RWPE2 (cell line): ENCODE results near the gene HEYL.

Experiments used
- ATAC-seq: fragments of 200-7000 bp; cut with Tn5 transposase; 3 replicates; pipeline ENCODE4 v1.9.1; 2021; ENCODE audit warnings: low read depth
- DNase-seq: peaks from one replicate; pipeline ENCODE4 v3.0.0-alpha.2; 2020; ENCODE audit warnings: low spot score
- H3K27ac ChIP-seq: fragments of 450-650 bp; 2 replicates; pipeline ENCODE4 v1.5.1; 2017; ENCODE audit warnings: mild to moderate bottlenecking; ENCODE audit not compliant: poor library complexity, severe bottlenecking
- H3K27me3 ChIP-seq: fragments of 250-450 bp; sonication (Bioruptor Pico); 2 replicates; pipeline ENCODE4 v1.5.1; 2021; ENCODE audit warnings: mild to moderate bottlenecking, moderate library complexity; ENCODE audit not compliant: insufficient read depth, poor library complexity, severe bottlenecking
- H3K36me3 ChIP-seq: fragments of 250-450 bp; sonication (Bioruptor Pico); 2 replicates; pipeline ENCODE4 v1.5.1; 2020; ENCODE audit warnings: low read depth, mild to moderate bottlenecking, moderate library complexity
- H3K4me1 ChIP-seq: fragments of 250-450 bp; sonication (Bioruptor Pico); 2 replicates; pipeline ENCODE4 v1.5.1; 2021; ENCODE audit warnings: mild to moderate bottlenecking, moderate library complexity; ENCODE audit not compliant: insufficient read depth, poor library complexity, severe bottlenecking
- H3K4me3 ChIP-seq: fragments of 250-450 bp; sonication (Bioruptor Pico); 2 replicates; pipeline ENCODE4 v1.5.1; 2021; ENCODE audit warnings: mild to moderate bottlenecking, moderate library complexity; ENCODE audit not compliant: severe bottlenecking
- H3K9me3 ChIP-seq: fragments of 250-450 bp; sonication (Bioruptor Pico); 2 replicates; pipeline ENCODE4 v1.5.1; 2021; ENCODE audit warnings: mild to moderate bottlenecking, moderate library complexity; ENCODE audit not compliant: severe bottlenecking
- CTCF ChIP-seq: fragments of 450-650 bp; IDR thresholded peaks from one replicate; pipeline ENCODE4 v1.5.1; 2017; ENCODE audit warnings: mild to moderate bottlenecking, moderate library complexity; ENCODE audit not compliant: poor library complexity, severe bottlenecking

HEYL gene

DNA sequence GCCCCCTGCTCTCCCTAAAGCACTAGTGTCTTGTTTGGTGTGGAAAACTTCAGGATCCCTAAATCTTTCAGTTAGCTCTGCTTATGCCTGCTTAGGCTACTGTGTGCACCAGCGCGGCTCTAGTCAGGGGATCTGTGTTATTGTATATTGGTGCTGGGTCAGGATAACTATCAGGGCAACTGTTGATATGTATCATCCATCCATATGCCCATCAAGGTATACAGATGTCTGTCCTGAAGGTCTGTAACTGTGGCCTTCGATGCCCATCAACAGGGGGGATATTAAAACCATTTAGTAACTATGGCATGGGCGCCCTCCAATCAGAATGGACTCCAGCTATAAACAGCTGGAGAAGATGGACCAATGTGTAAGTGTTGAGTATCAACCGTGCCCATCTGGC is 20.1 kb upstream of the HEYL start:
- no peak for DNase-seq

DNA sequence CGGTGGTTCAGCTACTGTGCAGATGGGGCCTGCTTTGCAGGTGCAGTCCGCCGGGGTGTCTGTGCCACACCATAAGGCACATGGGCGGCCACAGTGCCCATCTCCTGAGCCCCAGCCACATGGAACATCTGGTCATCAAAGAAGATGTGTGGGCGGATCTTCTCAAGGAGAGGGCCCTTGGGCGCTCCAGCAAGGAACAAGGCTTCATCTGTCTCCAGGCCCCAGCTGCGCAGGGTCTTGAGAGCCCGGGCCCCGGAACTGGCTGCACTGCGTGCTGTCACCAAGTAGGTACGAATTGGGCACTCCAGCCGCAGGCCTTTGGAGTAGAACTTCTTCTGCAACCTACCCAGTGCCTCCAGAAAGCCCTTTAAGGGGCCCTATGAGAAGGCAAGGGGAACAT is 19.7 kb upstream of the HEYL start:
- no peaks in the 10 kb centered on the region for H3K4me1 ChIP-seq
- no peak overlapping the region for H3K27ac ChIP-seq
- H3K36me3 ChIP-seq, result no peaks in the 10 kb centered on the region
- no peaks in the 10 kb centered on the region for H3K27me3 ChIP-seq
- ATAC-seq, result no peak
- H3K9me3 ChIP-seq, result no peaks in the 10 kb centered on the region
- no peak overlapping the region for H3K4me3 ChIP-seq
- no peak for DNase-seq
- TF ChIP-seq CTCF, result no peak

More for the DNA sequence above, 20.1 kb upstream of the HEYL start:
- no peak for TF ChIP-seq CTCF
- Histone ChIP-seq H3K9me3 (no peaks in the 10 kb centered on the region), H3K36me3 (no peaks in the 10 kb centered on the region), H3K27ac (no peak overlapping the region), H3K4me1 (no peaks in the 10 kb centered on the region), H3K4me3 (no peak overlapping the region), H3K27me3 (no peaks in the 10 kb centered on the region)
- ATAC-seq, result no peak

GRCh38 chr1:39657923-39658485 is 18.6 kb upstream of the HEYL start:
- no peaks in the 10 kb centered on the region for H3K9me3 ChIP-seq
- no peak overlapping the region for H3K27ac ChIP-seq
- H3K4me1 ChIP-seq, result peaks cover 2% of the 10 kb centered on the region
- no peaks in the 10 kb centered on the region for H3K36me3 ChIP-seq
- H3K4me3 ChIP-seq, result no peak overlapping the region
- TF ChIP-seq CTCF, result peak; percentile 66
- DNase-seq, result no peak
- no peak for ATAC-seq
- H3K27me3 ChIP-seq, result no peaks in the 10 kb centered on the region

DNA sequence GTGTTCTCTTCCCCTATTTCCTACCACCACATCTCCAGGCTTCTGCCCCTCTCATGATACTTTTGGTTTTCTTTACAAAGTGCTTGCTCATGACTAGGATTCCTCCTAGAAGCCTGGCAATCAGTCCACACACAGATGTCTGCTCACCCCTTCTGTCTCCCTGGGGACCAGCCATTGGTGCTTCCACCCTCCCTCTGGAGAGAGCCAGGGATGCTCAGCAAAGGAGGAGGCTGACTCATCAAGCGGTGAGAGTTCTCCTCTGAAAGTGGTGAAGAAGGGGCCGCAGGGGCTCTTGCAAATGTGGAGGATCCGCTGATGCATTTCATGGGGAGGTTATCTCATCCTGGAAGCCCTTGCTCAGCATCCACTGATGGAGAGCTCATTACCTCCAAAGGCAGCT is 18.0 kb upstream of the HEYL start:
- Histone ChIP-seq H3K9me3 (no peaks in the 10 kb centered on the region), H3K36me3 (no peaks in the 10 kb centered on the region), H3K4me3 (no peak overlapping the region), H3K27me3 (no peaks in the 10 kb centered on the region), H3K4me1 (peaks cover 2% of the 10 kb centered on the region), H3K27ac (no peak overlapping the region)
- TF ChIP-seq CTCF, result no peak
- ATAC-seq, result no peak
- no peak for DNase-seq

DNA sequence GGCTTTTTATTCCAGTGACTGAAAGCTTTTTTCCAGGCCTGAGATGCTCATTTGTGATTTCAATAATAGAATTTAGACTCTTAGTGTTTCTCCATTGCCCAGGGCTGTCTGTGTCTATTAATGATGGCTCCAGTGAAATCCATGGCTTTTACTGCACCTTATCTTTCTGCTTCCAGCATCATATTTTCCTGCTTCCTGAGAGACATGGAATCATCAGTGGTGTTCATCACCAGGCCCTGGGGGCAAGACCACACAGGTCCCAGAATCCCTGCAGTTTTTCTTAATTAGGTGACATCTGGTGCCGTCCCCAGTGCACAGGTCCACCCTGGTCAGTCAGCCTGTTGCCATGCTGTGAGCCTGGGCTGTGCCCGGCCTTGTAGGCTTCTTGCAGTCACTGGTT is 16.9 kb upstream of the HEYL start:
- Histone ChIP-seq H3K4me3 (no peak overlapping the region), H3K4me1 (peaks cover 2% of the 10 kb centered on the region), H3K27ac (no peak overlapping the region), H3K9me3 (no peaks in the 10 kb centered on the region), H3K36me3 (no peaks in the 10 kb centered on the region), H3K27me3 (no peaks in the 10 kb centered on the region)
- TF ChIP-seq CTCF, result no peak
- ATAC-seq (no peak), DNase-seq (no peak)
